ENCODE measurements around the gene PARD3B.

PARD3B gene

DNA sequence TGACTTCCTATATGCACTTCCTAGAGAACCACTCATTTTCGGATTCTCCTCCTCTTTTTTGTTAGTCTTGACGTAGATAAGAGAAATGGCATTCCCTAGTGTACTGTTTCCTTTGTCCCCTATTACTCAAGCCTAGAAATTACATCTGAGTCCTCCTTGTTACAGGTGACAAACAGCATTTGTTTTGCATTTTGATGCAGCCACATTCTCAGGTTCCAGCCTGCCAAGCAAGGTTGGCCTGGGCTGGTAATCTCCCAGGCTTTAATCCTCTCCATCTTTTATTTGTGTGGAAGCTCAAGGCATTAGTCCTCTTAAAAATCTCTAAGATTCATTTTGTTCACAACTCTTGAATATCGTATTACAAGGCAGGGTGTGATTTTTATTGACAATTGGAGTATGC, 819.0 kb downstream of the PARD3B start:
- no peak for TF ChIP-seq EZH2 (optimal IDR thresholded peaks at IDR 0.05; ENCODE audit: low read depth, low read length)
- TF ChIP-seq, protein P1, sequence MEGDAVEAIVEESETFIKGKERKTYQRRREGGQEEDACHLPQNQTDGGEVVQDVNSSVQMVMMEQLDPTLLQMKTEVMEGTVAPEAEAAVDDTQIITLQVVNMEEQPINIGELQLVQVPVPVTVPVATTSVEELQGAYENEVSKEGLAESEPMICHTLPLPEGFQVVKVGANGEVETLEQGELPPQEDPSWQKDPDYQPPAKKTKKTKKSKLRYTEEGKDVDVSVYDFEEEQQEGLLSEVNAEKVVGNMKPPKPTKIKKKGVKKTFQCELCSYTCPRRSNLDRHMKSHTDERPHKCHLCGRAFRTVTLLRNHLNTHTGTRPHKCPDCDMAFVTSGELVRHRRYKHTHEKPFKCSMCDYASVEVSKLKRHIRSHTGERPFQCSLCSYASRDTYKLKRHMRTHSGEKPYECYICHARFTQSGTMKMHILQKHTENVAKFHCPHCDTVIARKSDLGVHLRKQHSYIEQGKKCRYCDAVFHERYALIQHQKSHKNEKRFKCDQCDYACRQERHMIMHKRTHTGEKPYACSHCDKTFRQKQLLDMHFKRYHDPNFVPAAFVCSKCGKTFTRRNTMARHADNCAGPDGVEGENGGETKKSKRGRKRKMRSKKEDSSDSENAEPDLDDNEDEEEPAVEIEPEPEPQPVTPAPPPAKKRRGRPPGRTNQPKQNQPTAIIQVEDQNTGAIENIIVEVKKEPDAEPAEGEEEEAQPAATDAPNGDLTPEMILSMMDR (IDR thresholded peaks at IDR 0.05; ENCODE audit: low read length): no peak
- TF ChIP-seq EZH2phosphoT487 (IDR thresholded peaks at IDR 0.05; ENCODE audit: low read length): no peak
- Histone ChIP-seq H3K36me3 (replicated peaks; ENCODE audit: insufficient read depth, low read length) (no peaks in the 10 kb centered on the region), H3K27me3 (replicated peaks; ENCODE audit: insufficient read depth, low read length) (no peaks in the 10 kb centered on the region), H4K20me1 (ENCODE audit: insufficient read depth, low read length) (no peaks in the 10 kb centered on the region), H3K9me3 (replicated peaks; ENCODE audit: insufficient read depth, low read length) (no peaks in the 10 kb centered on the region), H3K27ac (ENCODE audit: low read length) (no peak overlapping the region), H3K9ac (ENCODE audit: low read length) (no peak overlapping the region), H2AFZ (ENCODE audit: low read length) (no peak overlapping the region), H3F3A (ENCODE audit: insufficient read depth, low read length) (no peaks in the 10 kb centered on the region), H3K4me3 (ENCODE audit: low read length) (no peak overlapping the region), H3K4me2 (ENCODE audit: low read depth, low read length) (no peak overlapping the region), H3K4me1 (ENCODE audit: low read length) (no peaks in the 10 kb centered on the region), H3K79me2 (ENCODE audit: low read length) (no peaks in the 10 kb centered on the region), H3K9me2 (replicated peaks; ENCODE audit: insufficient read depth, low read length) (no peaks in the 10 kb centered on the region)
- no peak for DNase-seq

DNA sequence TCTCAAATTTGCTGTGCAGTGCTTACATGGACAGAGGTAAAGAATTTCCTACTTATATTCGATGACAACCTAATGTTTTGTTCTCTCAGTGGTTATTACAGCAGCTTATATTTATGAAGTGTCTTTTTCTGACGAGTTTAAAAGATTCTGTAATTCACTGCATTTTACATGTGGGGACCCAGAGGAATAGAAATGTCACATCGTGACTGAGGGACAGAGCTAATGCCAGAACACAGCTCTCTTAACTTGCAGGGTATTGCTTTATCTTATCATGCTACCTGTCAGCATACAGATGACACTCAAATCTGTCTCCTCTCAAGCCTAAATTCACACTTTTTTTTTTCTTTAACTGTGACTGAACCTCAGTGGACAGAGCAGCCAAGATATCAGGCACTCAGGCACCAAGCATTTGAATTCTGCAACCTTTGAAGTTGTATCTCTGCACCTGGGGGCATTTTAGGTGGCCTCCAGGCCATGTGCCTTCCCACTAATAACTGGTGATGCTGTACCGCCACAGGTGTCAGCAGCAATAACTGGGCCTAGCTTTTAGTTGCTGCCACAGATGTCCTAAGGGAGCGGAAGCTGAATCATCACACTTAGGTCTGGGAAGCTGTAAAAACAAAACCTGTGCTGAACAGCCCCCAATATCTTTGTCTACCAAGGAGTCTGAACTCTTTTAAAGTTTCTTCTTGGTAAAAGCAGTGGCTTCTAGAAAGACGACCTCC, 821.2 kb downstream of the PARD3B start:
- no peaks in the 10 kb centered on the region for H3K27me3 ChIP-seq (replicated peaks; ENCODE audit: insufficient read depth, low read length)
- TF ChIP-seq EZH2 (optimal IDR thresholded peaks at IDR 0.05; ENCODE audit: low read depth, low read length) (no peak), EZH2phosphoT487 (IDR thresholded peaks at IDR 0.05; ENCODE audit: low read length) (no peak)
- TF ChIP-seq, protein P1 (IDR thresholded peaks at IDR 0.05; ENCODE audit: low read length): no peak
- H3K36me3 ChIP-seq (replicated peaks; ENCODE audit: insufficient read depth, low read length): no peaks in the 10 kb centered on the region
- H3K9me3 ChIP-seq (replicated peaks; ENCODE audit: insufficient read depth, low read length): no peaks in the 10 kb centered on the region
- no peak for DNase-seq
- H3K4me3 ChIP-seq (ENCODE audit: low read length): no peak overlapping the region
- H3K4me2 ChIP-seq (ENCODE audit: low read depth, low read length): no peak overlapping the region
- no peak overlapping the region for H3K27ac ChIP-seq (ENCODE audit: low read length)
- no peaks in the 10 kb centered on the region for H3K9me2 ChIP-seq (replicated peaks; ENCODE audit: insufficient read depth, low read length)
- H2AFZ ChIP-seq (ENCODE audit: low read length): no peak overlapping the region
- no peaks in the 10 kb centered on the region for H4K20me1 ChIP-seq (ENCODE audit: insufficient read depth, low read length)
- no peaks in the 10 kb centered on the region for H3K79me2 ChIP-seq (ENCODE audit: low read length)
- H3F3A ChIP-seq (ENCODE audit: insufficient read depth, low read length): no peaks in the 10 kb centered on the region
- H3K4me1 ChIP-seq (ENCODE audit: low read length): no peaks in the 10 kb centered on the region
- H3K9ac ChIP-seq (ENCODE audit: low read length): no peak overlapping the region

DNA sequence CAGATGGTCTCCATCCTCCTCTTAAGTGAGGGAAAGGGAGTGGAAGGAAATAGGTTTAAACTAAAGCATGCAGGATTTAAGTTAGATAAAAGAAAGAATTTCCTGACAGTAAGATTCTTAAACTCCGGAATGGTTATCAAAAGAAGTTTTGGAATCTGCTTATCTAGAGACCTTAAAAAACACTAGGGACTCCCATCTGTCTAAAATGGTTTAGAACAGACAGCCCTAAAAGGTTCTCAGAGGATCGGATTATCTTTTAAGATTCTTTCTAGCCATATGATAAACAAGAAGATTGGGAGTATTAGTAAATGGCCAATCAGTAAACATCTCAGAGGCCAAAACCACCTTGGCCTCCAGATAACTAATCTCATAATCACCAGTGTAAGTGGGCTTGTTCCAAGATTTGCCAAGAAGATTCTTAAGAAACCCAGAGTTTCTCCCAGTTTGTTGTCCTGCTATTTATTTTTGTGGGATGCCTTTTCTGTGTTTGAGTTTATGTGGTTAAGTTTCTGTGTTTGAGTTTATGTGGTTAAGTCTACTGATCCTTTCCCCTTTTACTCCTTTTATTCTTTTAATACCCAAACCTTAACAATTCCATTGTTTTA, 822.2 kb downstream of the PARD3B start:
- no peak for DNase-seq
- no peaks in the 10 kb centered on the region for H3F3A ChIP-seq (ENCODE audit: insufficient read depth, low read length)
- no peak overlapping the region for H2AFZ ChIP-seq (ENCODE audit: low read length)
- TF ChIP-seq EZH2phosphoT487 (IDR thresholded peaks at IDR 0.05; ENCODE audit: low read length) (no peak), EZH2 (optimal IDR thresholded peaks at IDR 0.05; ENCODE audit: low read depth, low read length) (no peak)
- TF ChIP-seq, protein P1 (IDR thresholded peaks at IDR 0.05; ENCODE audit: low read length): no peak
- no peaks in the 10 kb centered on the region for H3K36me3 ChIP-seq (replicated peaks; ENCODE audit: insufficient read depth, low read length)
- H3K9me2 ChIP-seq (replicated peaks; ENCODE audit: insufficient read depth, low read length): no peaks in the 10 kb centered on the region
- no peaks in the 10 kb centered on the region for H3K27me3 ChIP-seq (replicated peaks; ENCODE audit: insufficient read depth, low read length)
- no peak overlapping the region for H3K4me2 ChIP-seq (ENCODE audit: low read depth, low read length)
- H3K4me1 ChIP-seq (ENCODE audit: low read length): no peaks in the 10 kb centered on the region
- no peak overlapping the region for H3K9ac ChIP-seq (ENCODE audit: low read length)
- H3K79me2 ChIP-seq (ENCODE audit: low read length): no peaks in the 10 kb centered on the region
- no peaks in the 10 kb centered on the region for H4K20me1 ChIP-seq (ENCODE audit: insufficient read depth, low read length)
- no peaks in the 10 kb centered on the region for H3K9me3 ChIP-seq (replicated peaks; ENCODE audit: insufficient read depth, low read length)
- H3K4me3 ChIP-seq (ENCODE audit: low read length): no peak overlapping the region
- H3K27ac ChIP-seq (ENCODE audit: low read length): no peak overlapping the region

All from MM.1S (cell line).